ENCODE results near the gene TSHZ1.
"Not testable (repeated sequence)": the region's sequence is repeated elsewhere in the genome, so short reads cannot be mapped to it uniquely, and the experiment has no call there.

The TSHZ1 gene

DNA sequence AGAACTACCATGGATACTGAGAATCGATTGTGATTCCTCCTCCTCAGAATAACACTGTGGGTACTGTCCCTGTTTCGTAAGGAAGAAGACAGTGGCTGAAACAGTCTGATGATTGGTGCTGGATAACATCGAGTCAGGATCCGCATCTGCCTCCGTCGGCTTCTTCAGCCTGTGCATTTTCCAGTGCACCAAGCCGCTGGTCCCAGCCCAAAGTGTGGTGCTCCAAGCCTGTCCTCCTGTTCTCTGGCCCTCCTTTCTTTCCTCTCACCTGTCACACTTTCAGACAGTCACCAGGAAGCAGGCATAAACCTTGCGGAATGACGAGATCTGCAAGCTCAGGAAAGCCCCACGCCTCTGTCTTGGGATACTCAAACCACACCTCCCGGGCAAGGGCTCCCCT is 32.2 kb upstream of the TSHZ1 start:
- DNase-seq (ENCODE audit: low spot score): no peak
- no peak overlapping the region for H3K27ac ChIP-seq
- CTCF ChIA-PET: interaction anchor here (0.6 kb wide), 1 partner anchor 9 kb away, joined by 3 read pairs; no protein-coding TSS in a partner anchor
- POLR2A ChIA-PET (ENCODE audit: low non-redundant PET): no interaction called here
- TF ChIP-seq, protein P1, sequence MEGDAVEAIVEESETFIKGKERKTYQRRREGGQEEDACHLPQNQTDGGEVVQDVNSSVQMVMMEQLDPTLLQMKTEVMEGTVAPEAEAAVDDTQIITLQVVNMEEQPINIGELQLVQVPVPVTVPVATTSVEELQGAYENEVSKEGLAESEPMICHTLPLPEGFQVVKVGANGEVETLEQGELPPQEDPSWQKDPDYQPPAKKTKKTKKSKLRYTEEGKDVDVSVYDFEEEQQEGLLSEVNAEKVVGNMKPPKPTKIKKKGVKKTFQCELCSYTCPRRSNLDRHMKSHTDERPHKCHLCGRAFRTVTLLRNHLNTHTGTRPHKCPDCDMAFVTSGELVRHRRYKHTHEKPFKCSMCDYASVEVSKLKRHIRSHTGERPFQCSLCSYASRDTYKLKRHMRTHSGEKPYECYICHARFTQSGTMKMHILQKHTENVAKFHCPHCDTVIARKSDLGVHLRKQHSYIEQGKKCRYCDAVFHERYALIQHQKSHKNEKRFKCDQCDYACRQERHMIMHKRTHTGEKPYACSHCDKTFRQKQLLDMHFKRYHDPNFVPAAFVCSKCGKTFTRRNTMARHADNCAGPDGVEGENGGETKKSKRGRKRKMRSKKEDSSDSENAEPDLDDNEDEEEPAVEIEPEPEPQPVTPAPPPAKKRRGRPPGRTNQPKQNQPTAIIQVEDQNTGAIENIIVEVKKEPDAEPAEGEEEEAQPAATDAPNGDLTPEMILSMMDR (conservative IDR thresholded peaks at IDR 0.05; ENCODE audit: low read depth): no peak

DNA sequence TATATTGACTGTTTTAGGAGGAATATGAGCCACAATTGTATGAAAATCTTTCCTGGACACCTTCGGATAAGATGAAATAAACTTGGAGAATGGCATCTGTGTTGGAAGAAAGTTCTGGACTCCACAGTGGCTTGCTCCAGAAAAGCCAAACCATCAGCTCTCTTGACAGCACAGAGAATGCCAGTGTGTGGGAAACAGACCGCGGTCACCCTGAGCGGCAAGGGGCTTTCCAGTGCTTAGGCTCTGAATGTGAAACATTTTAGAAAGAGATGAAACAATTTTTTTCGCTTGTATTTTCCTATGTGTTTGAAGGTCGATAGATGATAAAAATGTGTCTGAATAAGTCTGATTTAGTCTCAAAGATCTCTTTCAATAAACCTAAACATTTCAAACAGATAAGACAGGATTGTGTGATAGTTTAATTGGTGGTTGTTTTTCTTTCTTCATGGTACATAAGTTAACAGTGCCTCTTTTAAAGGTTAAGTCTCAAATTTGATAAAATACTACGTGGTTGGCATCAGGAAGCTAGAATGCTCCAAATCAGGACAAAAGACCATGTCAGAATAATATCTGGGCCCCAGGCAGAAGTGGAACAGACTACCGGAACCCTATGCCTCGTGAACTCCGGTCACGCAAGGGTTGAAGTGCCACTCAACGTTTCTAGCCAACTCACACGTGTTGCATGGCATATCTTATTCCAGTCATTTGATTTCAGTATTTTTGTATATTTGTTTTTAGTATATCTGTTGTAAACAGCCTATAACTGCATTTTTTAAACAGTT is 30.6 kb upstream of the TSHZ1 start:
- ChIA-PET CTCF (no interaction called here), POLR2A (ENCODE audit: low non-redundant PET) (no interaction called here)
- DNase-seq (ENCODE audit: low spot score): no peak
- TF ChIP-seq, protein P1 (conservative IDR thresholded peaks at IDR 0.05; ENCODE audit: low read depth): no peak
- H3K27ac ChIP-seq: no peak overlapping the region

DNA sequence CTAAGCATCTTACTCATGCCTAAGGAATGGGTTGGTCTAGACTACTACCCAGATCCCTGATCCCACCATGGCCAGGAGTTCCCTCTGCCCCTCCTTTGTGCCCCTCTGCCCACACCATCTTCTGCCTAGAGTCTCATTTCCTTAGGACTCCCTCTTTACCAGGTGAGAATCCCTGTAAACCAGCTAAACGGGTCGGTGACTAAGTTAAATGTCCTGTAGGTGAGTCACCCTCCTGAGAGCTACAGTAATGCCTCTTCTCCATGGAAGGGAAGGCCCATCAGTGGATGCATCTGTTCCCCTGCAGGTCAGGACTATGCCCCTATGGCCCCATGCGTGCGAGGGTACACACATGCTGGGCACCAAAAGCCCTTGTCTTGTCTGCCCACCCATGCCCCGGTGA is 27.1 kb upstream of the TSHZ1 start:
- H3K27ac ChIP-seq: no peak overlapping the region
- TF ChIP-seq, protein P1 (conservative IDR thresholded peaks at IDR 0.05; ENCODE audit: low read depth): no peak
- ChIA-PET POLR2A (ENCODE audit: low non-redundant PET) (no interaction called here), CTCF (interaction anchor here (0.6 kb wide), 1 partner anchor 52 kb away, joined by 4 read pairs; no protein-coding TSS in a partner anchor)
- peak; percentile 94 for DNase-seq (ENCODE audit: low spot score)

DNA sequence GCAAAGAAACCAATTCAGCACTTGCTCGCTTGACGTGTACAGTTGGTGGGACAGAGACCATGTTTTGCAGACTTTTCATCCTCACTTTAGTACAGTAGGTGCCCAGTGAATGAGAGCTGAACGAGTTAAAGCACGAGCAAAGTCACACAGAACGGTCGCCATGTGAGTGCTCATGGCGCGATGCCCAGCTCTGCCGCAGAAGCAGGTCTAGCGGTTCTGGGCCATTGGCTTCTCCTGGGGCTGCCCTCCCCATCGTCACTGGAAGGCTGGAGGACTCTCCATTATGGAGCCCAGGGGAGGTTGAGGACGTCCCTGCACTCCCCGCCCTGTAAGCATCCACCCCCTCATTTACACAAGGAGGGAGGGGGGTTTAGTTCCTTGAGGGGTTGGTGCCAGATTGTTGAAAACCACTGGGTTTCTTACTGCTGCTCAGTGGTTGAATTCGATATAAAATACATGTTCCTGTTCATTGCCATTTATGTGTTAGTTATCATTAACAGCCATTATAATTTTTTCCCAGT is 26.6 kb upstream of the TSHZ1 start:
- POLR2A ChIA-PET (ENCODE audit: low non-redundant PET): no interaction called here
- CTCF ChIA-PET: no interaction called here
- DNase-seq (ENCODE audit: low spot score): no peak
- no peak overlapping the region for H3K27ac ChIP-seq
- TF ChIP-seq, protein P1 (conservative IDR thresholded peaks at IDR 0.05; ENCODE audit: low read depth): no peak

DNA sequence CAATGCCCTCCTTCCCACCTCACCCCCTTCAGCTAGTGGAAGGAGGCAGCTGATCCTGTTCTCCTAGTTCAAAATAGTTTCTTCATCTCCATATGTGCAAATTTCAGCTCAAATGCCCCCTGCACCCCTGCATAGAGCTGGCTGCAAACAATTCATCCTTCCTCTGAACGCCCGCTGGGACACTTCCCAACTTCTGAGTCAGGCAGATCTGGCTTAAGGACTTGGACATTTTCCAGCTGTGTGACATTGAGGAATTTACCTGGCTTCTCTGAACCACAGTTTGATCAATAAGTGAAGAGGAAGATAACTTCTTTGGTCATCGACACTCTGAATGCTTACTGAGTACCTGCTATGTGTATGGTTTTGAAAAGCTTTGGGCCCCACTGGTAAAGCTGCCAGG is 25.1 kb upstream of the TSHZ1 start:
- DNase-seq (ENCODE audit: low spot score): no peak
- H3K27ac ChIP-seq: no peak overlapping the region
- POLR2A ChIA-PET (ENCODE audit: low non-redundant PET): no interaction called here
- CTCF ChIA-PET: no interaction called here
- TF ChIP-seq, protein P1 (conservative IDR thresholded peaks at IDR 0.05; ENCODE audit: low read depth): no peak

DNA sequence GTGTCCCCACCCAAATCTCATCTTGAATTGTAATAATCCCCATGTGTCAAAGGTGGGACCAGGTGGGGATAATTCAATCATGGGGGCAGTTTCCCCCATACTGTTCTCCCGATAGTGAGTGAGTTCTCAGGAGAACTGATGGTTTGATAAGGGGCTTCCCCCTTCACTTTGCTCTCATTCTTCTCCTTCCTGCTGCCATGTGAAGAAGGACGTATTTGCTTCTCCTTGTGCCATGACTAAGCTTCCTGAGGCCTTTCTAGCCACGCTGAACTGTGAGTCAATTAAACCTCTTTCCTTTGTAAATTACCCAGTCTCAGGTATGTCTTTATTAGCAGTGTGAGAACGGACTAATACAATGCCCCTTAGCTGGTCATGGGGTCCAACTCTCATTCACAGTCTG is 22.9 kb upstream of the TSHZ1 start:
- DNase-seq (ENCODE audit: low spot score); CTCF ChIA-PET; POLR2A ChIA-PET (ENCODE audit: low non-redundant PET); H3K27ac ChIP-seq: not testable (repeated sequence)

DNA sequence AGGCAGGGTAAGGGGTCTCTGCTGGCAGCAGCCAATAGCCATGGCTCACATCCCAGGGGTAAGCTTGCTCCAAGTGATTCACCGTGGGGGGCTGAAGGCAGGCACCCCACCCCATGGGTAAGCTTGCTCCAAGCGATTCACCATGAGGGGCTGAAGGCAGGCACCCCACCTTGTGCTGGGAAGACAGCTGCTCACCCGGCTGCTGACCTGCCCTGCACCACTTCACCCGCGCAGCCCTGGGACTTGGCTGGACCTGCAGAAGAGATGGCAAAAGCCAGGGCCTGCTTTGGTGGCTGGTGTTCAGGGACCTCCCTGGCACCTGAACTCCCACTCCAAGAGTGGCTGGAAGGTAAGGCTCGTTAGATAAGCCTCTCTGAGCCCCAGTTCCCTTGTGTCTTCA is 20.9 kb upstream of the TSHZ1 start:
- TF ChIP-seq, protein P1 (conservative IDR thresholded peaks at IDR 0.05; ENCODE audit: low read depth): no peak
- CTCF ChIA-PET: no interaction called here
- POLR2A ChIA-PET (ENCODE audit: low non-redundant PET): no interaction called here
- DNase-seq (ENCODE audit: low spot score): no peak
- H3K27ac ChIP-seq: no peak overlapping the region
